Hepatocyte (in vitro differentiated cells): Measurements from ENCODE around the gene CRY1. TPM values are rescaled to one million over a fixed set of nuclear protein-coding genes. Genes with fewer than 3 reads are reported as not detected.

Experiments used
- DNase-seq: peaks from one replicate; pipeline ENCODE4 v3.0.0-alpha.2; 2016; ENCODE audit warnings: low spot score
- H2AFZ ChIP-seq: fragments of 200-600 bp; sonication (generic); 2 replicates; pipeline ENCODE4 v1.6.0; 2016; ENCODE audit warnings: antibody characterized with exemption, mild to moderate bottlenecking
- H3K27ac ChIP-seq: fragments of 200-600 bp; sonication (generic); 2 replicates; pipeline ENCODE4 v1.5.1; 2016; ENCODE audit warnings: mild to moderate bottlenecking
- H3K27me3 ChIP-seq: fragments of 200-600 bp; sonication (generic); 2 replicates; pipeline ENCODE4 v1.6.1; 2016
- H3K36me3 ChIP-seq: fragments of 200-600 bp; sonication (generic); replicated peaks from 2 replicates; pipeline ENCODE4 v1.5.1; 2016; ENCODE audit warnings: low read depth; ENCODE audit not compliant: insufficient read depth
- H3K4me1 ChIP-seq: fragments of 200-600 bp; sonication (generic); 2 replicates; pipeline ENCODE4 v1.5.1; 2016; ENCODE audit warnings: mild to moderate bottlenecking, moderate library complexity; ENCODE audit not compliant: insufficient read depth
- H3K4me2 ChIP-seq: fragments of 200-600 bp; sonication (generic); 2 replicates; pipeline ENCODE4 v1.6.0; 2016
- H3K4me3 ChIP-seq: fragments of 200-600 bp; sonication (generic); 2 replicates; pipeline ENCODE4 v1.5.1; 2016; ENCODE audit warnings: mild to moderate bottlenecking
- H3K79me2 ChIP-seq: fragments of 200-600 bp; sonication (generic); 2 replicates; pipeline ENCODE4 v1.6.0; 2017; ENCODE audit warnings: mild to moderate bottlenecking
- H3K9me2 ChIP-seq: fragments of 200-600 bp; sonication (generic); replicated peaks from 2 replicates; pipeline ENCODE4 v1.6.0; 2017; ENCODE audit warnings: mild to moderate bottlenecking; ENCODE audit not compliant: insufficient read depth
- H3K9me3 ChIP-seq: fragments of 200-600 bp; sonication (generic); 2 replicates; pipeline ENCODE4 v1.5.1; 2016; ENCODE audit warnings: low read depth, mild to moderate bottlenecking
- H4K20me1 ChIP-seq: fragments of 200-600 bp; sonication (generic); 2 replicates; pipeline ENCODE4 v1.6.0; 2016; ENCODE audit warnings: mild to moderate bottlenecking; ENCODE audit not compliant: insufficient read depth, poor library complexity, severe bottlenecking
- CTCF ChIP-seq: fragments of 200-600 bp; sonication (generic); IDR thresholded peaks from 2 replicates; pipeline ENCODE4 v1.5.1; 2016; ENCODE audit warnings: antibody characterized with exemption, mild to moderate bottlenecking; ENCODE audit not compliant: poor library complexity
- EZH2 ChIP-seq: fragments of 200-600 bp; sonication (generic); IDR thresholded peaks from 2 replicates; pipeline ENCODE4 v1.6.1; 2016; ENCODE audit warnings: antibody characterized with exemption, mild to moderate bottlenecking, borderline replicate concordance
- EZH2phosphoT487 ChIP-seq: fragments of 200-600 bp; sonication (generic); IDR thresholded peaks from one replicate; pipeline ENCODE4 v1.6.1; 2018; ENCODE audit warnings: antibody characterized with exemption, mild to moderate bottlenecking, low read depth, moderate library complexity; ENCODE audit not compliant: unreplicated experiment, severe bottlenecking
- WGBS: methylation state at CpG from one replicate; pipeline ENCODE4 v1.1.6; 2016; ENCODE audit warnings: low lambda C conversion rate; ENCODE audit errors: missing lambda C conversion rate; 5-methylcytosine and 5-hydroxymethylcytosine counted together
- polyA plus RNA-seq: library from polyadenylated mRNA; unstranded; fragments of >200 nt; fragmentation: Nextera tagmentation; extraction: Ambion mirVana; gene quantifications from 2 replicates; pipeline ENCODE4 v1.2.1, GENCODE V29; 2016
- total RNA-seq: library from RNA; depleted of rRNA; stranded (reverse); fragments of >200 nt; gene quantifications from 2 replicates; pipeline ENCODE4 v1.2.3, GENCODE V29; 2014

The CRY1 gene
- total and polyA plus RNA-seq, 2 experiments from 2014 or later = 29.1 to 34.6 TPM

- H2AFZ ChIP-seq = no peak overlapping the region
- no peaks in the 10 kb centered on the region for H3K36me3 ChIP-seq
- no peak overlapping the region for H3K4me3 ChIP-seq
- no peaks in the 10 kb centered on the region for H3K9me2 ChIP-seq
- DNase-seq = no peak
- no peaks in the 10 kb centered on the region for H3K79me2 ChIP-seq
- H3K4me1 ChIP-seq = no peaks in the 10 kb centered on the region
- no peaks in the 10 kb centered on the region for H3K9me3 ChIP-seq
- 28% methylated on average over 3 of the region's 3 CpGs for WGBS
- H3K27me3 ChIP-seq = peaks cover 8% of the 10 kb centered on the region
- no peaks in the 10 kb centered on the region for H4K20me1 ChIP-seq
- H3K4me2 ChIP-seq = no peak overlapping the region
- TF ChIP-seq EZH2phosphoT487 (no peak), EZH2 (no peak), CTCF (no peak)
- H3K27ac ChIP-seq = no peak overlapping the region
Observed at GRCh38 chr12:107122452-107122958, 29.2 kb upstream of the CRY1 start.

- Histone ChIP-seq H3K79me2 (no peaks in the 10 kb centered on the region), H3K27me3 (peaks cover 14% of the 10 kb centered on the region), H3K9me2 (no peaks in the 10 kb centered on the region), H3K4me2 (no peak overlapping the region), H3K4me3 (no peak overlapping the region), H4K20me1 (no peaks in the 10 kb centered on the region), H3K9me3 (no peaks in the 10 kb centered on the region), H2AFZ (no peak overlapping the region), H3K27ac (no peak overlapping the region), H3K4me1 (no peaks in the 10 kb centered on the region), H3K36me3 (no peaks in the 10 kb centered on the region)
- 75% methylated on average over 3 of the region's 3 CpGs for WGBS
- no peak for DNase-seq
- TF ChIP-seq CTCF (no peak), EZH2phosphoT487 (no peak), EZH2 (no peak)
Observed at GRCh38 chr12:107119091-107119490, 25.7 kb upstream of the CRY1 start.

- no peaks in the 10 kb centered on the region for H3K4me1 ChIP-seq
- H3K4me2 ChIP-seq = no peak overlapping the region
- H4K20me1 ChIP-seq = no peaks in the 10 kb centered on the region
- no peaks in the 10 kb centered on the region for H3K9me2 ChIP-seq
- no peak for DNase-seq
- H3K27ac ChIP-seq = no peak overlapping the region
- TF ChIP-seq EZH2phosphoT487 (no peak), CTCF (no peak), EZH2 (no peak)
- H2AFZ ChIP-seq = no peak overlapping the region
- H3K9me3 ChIP-seq = no peaks in the 10 kb centered on the region
- WGBS = 86% methylated on average over 4 of the region's 4 CpGs
- peaks cover 14% of the 10 kb centered on the region for H3K27me3 ChIP-seq
- no peak overlapping the region for H3K4me3 ChIP-seq
- H3K36me3 ChIP-seq = no peaks in the 10 kb centered on the region
- no peaks in the 10 kb centered on the region for H3K79me2 ChIP-seq
Observed at GRCh38 chr12:107118624-107119023, 25.3 kb upstream of the CRY1 start.

- no peaks in the 10 kb centered on the region for H3K79me2 ChIP-seq
- H3K4me2 ChIP-seq = no peak overlapping the region
- no peaks in the 10 kb centered on the region for H3K36me3 ChIP-seq
- H3K9me3 ChIP-seq = no peaks in the 10 kb centered on the region
- H3K27ac ChIP-seq = no peak overlapping the region
- H4K20me1 ChIP-seq = no peaks in the 10 kb centered on the region
- no peak for TF ChIP-seq CTCF
- no peak for TF ChIP-seq EZH2phosphoT487
- TF ChIP-seq EZH2 = no peak
- peaks cover 6% of the 10 kb centered on the region for H3K27me3 ChIP-seq
- H2AFZ ChIP-seq = no peak overlapping the region
- H3K4me3 ChIP-seq = no peak overlapping the region
- no peak for DNase-seq
- WGBS = 93% methylated on average over 2 of the region's 2 CpGs
- H3K9me2 ChIP-seq = no peaks in the 10 kb centered on the region
- H3K4me1 ChIP-seq = peaks cover 2% of the 10 kb centered on the region
Observed at GRCh38 chr12:107115119-107115518, 21.8 kb upstream of the CRY1 start.
